NCI-H460 (cell line): ENCODE measurements around the gene NRCAM. TPM values are rescaled to one million over a fixed set of nuclear protein-coding genes. Genes with fewer than 3 reads are reported as not detected.

ENCODE experiments used
- DNase-seq: peaks from one replicate; pipeline ENCODE4 v3.0.0-alpha.2; 2016; ENCODE audit warnings: low read depth; ENCODE audit errors: extremely low read depth
- total RNA-seq: library from RNA; depleted of rRNA; stranded (reverse); fragments of >200 nt; shearing (Covaris generic); gene quantifications from 2 replicates; pipeline ENCODE4 v1.2.3, GENCODE V29; 2014

The NRCAM gene
- total RNA-seq, 1 experiment from 2014 or later, result 158 TPM

GRCh38 chr7:108460964-108461363 lies 4.7 kb upstream of the NRCAM start:
- no peak for DNase-seq

GRCh38 chr7:108459922-108460551 lies 3.8 kb upstream of the NRCAM start:
- peak; percentile 65 for DNase-seq

GRCh38 chr7:108457871-108458270 lies 1.6 kb upstream of the NRCAM start:
- no peak for DNase-seq

- no peak for DNase-seq
Measured at GRCh38 chr7:108456845-108457540, 757 bp upstream of the NRCAM start.

GRCh38 chr7:108455551-108455997 lies 662 bp downstream of the NRCAM start:
- DNase-seq, result no peak

- DNase-seq, result no peak
Measured at GRCh38 chr7:108454674-108455550, 1.3 kb downstream of the NRCAM start.

GRCh38 chr7:108454317-108454673 lies 1.9 kb downstream of the NRCAM start:
- DNase-seq, result no peak

GRCh38 chr7:108453320-108453719 lies 2.9 kb downstream of the NRCAM start:
- no peak for DNase-seq

- DNase-seq, result peak; percentile 55
Measured at GRCh38 chr7:108452707-108453106, 3.5 kb downstream of the NRCAM start.

- DNase-seq, result no peak
Measured at GRCh38 chr7:108451296-108451848, 4.9 kb downstream of the NRCAM start.

GRCh38 chr7:108450160-108450559 lies 6.1 kb downstream of the NRCAM start:
- DNase-seq, result no peak

- no peak for DNase-seq
Measured at GRCh38 chr7:108449521-108449920, 6.7 kb downstream of the NRCAM start.

GRCh38 chr7:108448584-108449505 lies 7.4 kb downstream of the NRCAM start:
- DNase-seq, result no peak

GRCh38 chr7:108442039-108442568 lies 14.1 kb downstream of the NRCAM start:
- DNase-seq, result no peak

GRCh38 chr7:108441392-108441955 lies 14.8 kb downstream of the NRCAM start:
- no peak for DNase-seq

- no peak for DNase-seq
Measured at GRCh38 chr7:108440613-108441012, 15.6 kb downstream of the NRCAM start.

GRCh38 chr7:108436906-108437305 lies 19.3 kb downstream of the NRCAM start:
- no peak for DNase-seq

- DNase-seq, result no peak
Measured at GRCh38 chr7:108434010-108434409, 22.2 kb downstream of the NRCAM start.

- no peak for DNase-seq
Measured at GRCh38 chr7:108431099-108431498, 25.1 kb downstream of the NRCAM start.
